Mesendoderm (in vitro differentiated cells): Measurements from ENCODE around the gene PIEZO2.

Experiments
- DNase-seq: peaks from one replicate; pipeline ENCODE4 v3.0.0; 2013
- H2AK5ac ChIP-seq: 2 replicates; pipeline ENCODE4 v1.6.1; 2013; ENCODE audit warnings: low read length, inconsistent platforms
- H2BK120ac ChIP-seq: 2 replicates; pipeline ENCODE4 v1.6.1; 2013; ENCODE audit warnings: low read depth, mild to moderate bottlenecking, low read length, moderate library complexity, mixed read lengths
- H2BK15ac ChIP-seq: replicated peaks from 2 replicates; pipeline ENCODE4 v1.6.1; 2013; ENCODE audit warnings: low read depth, mild to moderate bottlenecking, moderate library complexity
- H2BK5ac ChIP-seq: 2 replicates; pipeline ENCODE4 v1.6.1; 2013; ENCODE audit warnings: low read length, inconsistent platforms
- H3K18ac ChIP-seq: 2 replicates; pipeline ENCODE4 v1.6.1; 2013; ENCODE audit warnings: mild to moderate bottlenecking, low read length, mixed read lengths
- H3K23ac ChIP-seq: one replicate; pipeline ENCODE4 v1.6.1; 2013; ENCODE audit warnings: low read length
- H3K27ac ChIP-seq: 2 replicates; pipeline ENCODE4 v1.5.1; 2013; ENCODE audit warnings: low read depth, mild to moderate bottlenecking, inconsistent platforms, low read length, moderate library complexity
- H3K27me3 ChIP-seq: 2 replicates; pipeline ENCODE4 v1.6.1; 2013; ENCODE audit warnings: low read length, control low read depth, mild to moderate bottlenecking, inconsistent platforms; ENCODE audit not compliant: insufficient read depth, poor library complexity
- H3K36me3 ChIP-seq: 2 replicates; pipeline ENCODE4 v1.6.1; 2013; ENCODE audit warnings: low read length, inconsistent platforms; ENCODE audit not compliant: control insufficient read depth, insufficient read depth
- H3K4ac ChIP-seq: one replicate; pipeline ENCODE4 v1.6.1; 2013; ENCODE audit warnings: low read depth, mild to moderate bottlenecking, low read length, moderate library complexity
- H3K4me1 ChIP-seq: 2 replicates; pipeline ENCODE4 v1.6.1; 2013; ENCODE audit warnings: low read depth, low read length, inconsistent platforms; ENCODE audit not compliant: control insufficient read depth
- H3K4me2 ChIP-seq: 2 replicates; pipeline ENCODE4 v1.6.1; 2013; ENCODE audit warnings: low read length
- H3K4me3 ChIP-seq: 2 replicates; pipeline ENCODE4 v1.5.1; 2013; ENCODE audit warnings: mild to moderate bottlenecking, low read length
- H3K56ac ChIP-seq: one replicate; pipeline ENCODE4 v1.6.1; 2013; ENCODE audit warnings: low read length
- H3K79me1 ChIP-seq: 2 replicates; pipeline ENCODE4 v1.6.1; 2013; ENCODE audit warnings: low read length, inconsistent platforms
- H3K79me2 ChIP-seq: 2 replicates; pipeline ENCODE4 v1.6.1; 2013; ENCODE audit warnings: mild to moderate bottlenecking, low read length; ENCODE audit not compliant: control insufficient read depth, insufficient read depth
- H3K9ac ChIP-seq: 2 replicates; pipeline ENCODE4 v1.6.1; 2013; ENCODE audit warnings: low read length, inconsistent platforms
- H4K5ac ChIP-seq: one replicate; pipeline ENCODE4 v1.6.1; 2013; ENCODE audit warnings: low read length
- H4K8ac ChIP-seq: one replicate; pipeline ENCODE4 v1.6.1; 2013; ENCODE audit warnings: low read depth, mild to moderate bottlenecking, control low read depth, low read length, moderate library complexity
- WGBS: extraction: QIAGEN DNeasy Blood & Tissue Kit; methylation state at CpG from one replicate; pipeline ENCODE4 v1.1.7; 2013; ENCODE audit warnings: low lambda C conversion rate, missing lambda C conversion rate; ENCODE audit not compliant: insufficient coverage; ENCODE audit errors: extremely low coverage; 5-methylcytosine and 5-hydroxymethylcytosine counted together

PIEZO2 gene

DNA sequence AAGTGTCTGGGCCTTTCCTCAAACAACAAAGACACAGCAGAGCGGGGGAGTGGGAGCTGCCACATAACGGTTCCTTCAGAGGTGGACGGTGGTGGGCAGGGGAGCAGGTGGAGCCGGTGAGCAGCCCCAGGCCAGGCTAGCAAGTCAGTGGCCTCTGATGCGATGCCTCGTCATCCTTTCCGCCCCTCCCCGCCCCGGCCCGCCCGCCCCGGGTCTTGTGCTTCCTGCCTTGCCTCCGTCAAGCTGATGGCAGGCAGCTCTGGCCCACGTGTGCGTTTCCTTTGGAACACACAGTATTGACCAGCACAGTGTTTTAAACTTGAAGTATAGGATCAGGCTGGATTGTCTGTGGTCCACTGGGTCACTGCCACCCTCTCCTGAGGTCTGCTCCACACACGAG, 38.9 kb downstream of the PIEZO2 start:
- H3K79me1 ChIP-seq, result no peaks in the 10 kb centered on the region
- no peak overlapping the region for H4K8ac ChIP-seq
- no peak overlapping the region for H3K56ac ChIP-seq
- no peak overlapping the region for H2AK5ac ChIP-seq
- no peak overlapping the region for H3K18ac ChIP-seq
- H3K4ac ChIP-seq, result no peak overlapping the region
- H3K4me3 ChIP-seq, result no peak overlapping the region
- no peak overlapping the region for H2BK120ac ChIP-seq
- no peak overlapping the region for H3K23ac ChIP-seq
- no peak overlapping the region for H3K9ac ChIP-seq
- H3K4me2 ChIP-seq, result no peak overlapping the region
- no peak for DNase-seq
- H3K79me2 ChIP-seq, result no peaks in the 10 kb centered on the region
- H3K4me1 ChIP-seq, result peaks cover 1% of the 10 kb centered on the region
- no peak overlapping the region for H3K27ac ChIP-seq
- H3K27me3 ChIP-seq, result no peaks in the 10 kb centered on the region
- H2BK15ac ChIP-seq, result no peak overlapping the region
- no CpG with 5 or more reads among the region's 16 CpGs for WGBS
- H3K36me3 ChIP-seq, result no peaks in the 10 kb centered on the region
- no peak overlapping the region for H4K5ac ChIP-seq
- H2BK5ac ChIP-seq, result no peak overlapping the region

DNA sequence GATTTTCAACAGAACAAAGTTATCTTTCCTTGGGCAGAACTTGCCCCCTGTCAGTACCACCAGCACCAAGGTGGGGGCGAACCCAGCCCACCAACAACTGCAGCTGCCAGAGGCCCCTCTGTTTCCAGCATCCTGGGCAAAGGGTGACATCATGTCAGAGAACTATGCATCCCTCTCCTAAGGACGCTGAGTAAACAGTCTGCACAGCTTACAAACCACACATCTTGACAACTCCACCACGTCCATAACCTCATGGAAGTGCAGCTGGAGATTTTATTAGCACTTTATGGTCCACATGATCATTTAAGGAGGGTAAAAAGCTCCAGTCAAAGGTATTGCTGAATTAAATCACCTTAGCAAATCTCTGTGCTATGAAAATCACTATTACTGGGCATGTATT, 40.4 kb downstream of the PIEZO2 start:
- Histone ChIP-seq H3K79me1 (no peaks in the 10 kb centered on the region), H3K23ac (no peak overlapping the region), H4K5ac (no peak overlapping the region), H3K4me3 (no peak overlapping the region), H3K27ac (no peak overlapping the region), H2BK15ac (no peak overlapping the region), H2BK120ac (no peak overlapping the region), H3K18ac (no peak overlapping the region), H3K4ac (no peak overlapping the region), H3K4me2 (no peak overlapping the region), H4K8ac (no peak overlapping the region), H3K27me3 (no peaks in the 10 kb centered on the region), H3K4me1 (peaks cover 1% of the 10 kb centered on the region), H3K56ac (no peak overlapping the region), H3K9ac (no peak overlapping the region), H2BK5ac (no peak overlapping the region), H3K79me2 (no peaks in the 10 kb centered on the region), H3K36me3 (no peaks in the 10 kb centered on the region), H2AK5ac (no peak overlapping the region)
- DNase-seq, result no peak
- WGBS, result no CpG with 5 or more reads among the region's 3 CpGs

DNA sequence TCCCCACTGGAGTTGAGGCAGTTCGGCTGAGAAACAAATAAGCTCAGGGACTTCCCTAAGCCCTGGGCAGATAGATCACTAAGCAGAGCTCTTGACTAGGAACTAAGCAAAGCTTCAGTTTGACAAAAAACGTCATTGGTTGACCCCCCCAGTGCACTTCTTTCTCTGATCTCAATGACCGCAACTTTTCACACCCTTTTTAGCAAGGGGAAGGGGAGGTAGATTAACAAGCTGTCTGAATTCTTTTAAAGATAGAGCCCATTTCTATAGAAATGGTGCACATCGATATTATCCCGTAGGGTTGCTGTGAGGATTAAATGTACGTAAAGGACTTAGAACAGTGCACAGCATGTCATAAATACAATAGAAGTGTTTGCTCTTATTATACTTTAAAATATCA, 42.5 kb downstream of the PIEZO2 start:
- Histone ChIP-seq H2AK5ac (no peak overlapping the region), H4K8ac (no peak overlapping the region), H3K23ac (no peak overlapping the region), H3K79me2 (no peaks in the 10 kb centered on the region), H2BK15ac (no peak overlapping the region), H3K4me1 (peaks cover 1% of the 10 kb centered on the region), H3K4me2 (no peak overlapping the region), H3K79me1 (no peaks in the 10 kb centered on the region), H3K4ac (no peak overlapping the region), H3K27ac (peak overlapping the region; percentile 66), H3K27me3 (no peaks in the 10 kb centered on the region), H2BK120ac (no peak overlapping the region), H2BK5ac (no peak overlapping the region), H3K18ac (peak overlapping the region; percentile 64), H3K9ac (no peak overlapping the region), H3K4me3 (no peak overlapping the region), H3K56ac (peak overlapping the region; percentile 64), H3K36me3 (no peaks in the 10 kb centered on the region), H4K5ac (no peak overlapping the region)
- peak; percentile 50 for DNase-seq
- no CpG with 5 or more reads among the region's 6 CpGs for WGBS

DNA sequence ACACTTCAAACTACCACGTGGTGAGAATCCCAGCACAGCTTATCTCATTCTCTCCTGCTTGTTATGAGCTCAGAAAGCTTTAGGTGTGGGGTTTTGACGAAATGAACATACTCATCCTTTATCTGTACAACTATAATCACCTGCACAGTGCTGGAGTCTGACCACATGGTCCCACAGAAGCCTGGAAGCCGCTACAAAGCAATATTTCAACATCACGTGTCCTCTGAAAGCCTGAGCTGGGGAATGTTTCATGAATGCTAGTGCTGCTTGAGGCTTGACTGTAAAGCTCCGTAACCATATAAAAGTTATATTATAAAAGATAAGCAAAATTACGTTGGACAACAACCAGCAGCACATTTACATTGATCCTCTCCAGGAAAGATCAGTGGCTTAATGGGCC, 43.9 kb downstream of the PIEZO2 start:
- Histone ChIP-seq H3K56ac (no peak overlapping the region), H3K79me2 (no peaks in the 10 kb centered on the region), H2BK120ac (no peak overlapping the region), H3K4me1 (peaks cover 1% of the 10 kb centered on the region), H2BK5ac (no peak overlapping the region), H3K27me3 (no peaks in the 10 kb centered on the region), H2BK15ac (no peak overlapping the region), H4K8ac (no peak overlapping the region), H3K18ac (no peak overlapping the region), H3K79me1 (no peaks in the 10 kb centered on the region), H3K23ac (no peak overlapping the region), H3K4me3 (no peak overlapping the region), H2AK5ac (no peak overlapping the region), H3K9ac (no peak overlapping the region), H3K36me3 (no peaks in the 10 kb centered on the region), H3K27ac (no peak overlapping the region), H4K5ac (no peak overlapping the region), H3K4me2 (no peak overlapping the region), H3K4ac (peak overlapping the region; percentile 25)
- no peak for DNase-seq
- WGBS, result no CpG with 5 or more reads among the region's 6 CpGs

DNA sequence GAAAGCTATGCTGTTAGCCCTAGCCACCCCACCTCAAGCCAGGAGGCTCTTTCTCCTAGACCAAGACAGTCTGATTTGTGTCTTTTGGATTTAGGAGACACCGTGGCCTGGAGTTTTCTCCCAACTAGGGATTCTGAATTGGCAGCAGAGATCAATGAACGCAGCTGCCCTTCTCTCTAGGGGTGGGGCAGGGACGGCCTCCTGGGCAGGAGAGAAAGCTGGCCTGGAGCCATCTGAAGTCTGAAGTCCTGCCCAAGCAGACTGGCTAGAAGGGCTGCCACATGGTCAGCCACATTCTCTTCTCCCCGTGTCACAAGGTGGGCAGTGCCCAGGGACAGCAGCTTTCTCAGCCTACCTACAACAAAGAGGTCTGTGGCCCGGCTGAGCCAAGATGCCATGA, 45.1 kb downstream of the PIEZO2 start:
- Histone ChIP-seq H3K4me2 (no peak overlapping the region), H3K79me2 (no peaks in the 10 kb centered on the region), H3K79me1 (no peaks in the 10 kb centered on the region), H2AK5ac (no peak overlapping the region), H3K36me3 (no peaks in the 10 kb centered on the region), H3K4ac (no peak overlapping the region), H3K18ac (no peak overlapping the region), H2BK15ac (no peak overlapping the region), H3K56ac (no peak overlapping the region), H3K23ac (no peak overlapping the region), H3K4me3 (no peak overlapping the region), H3K9ac (no peak overlapping the region), H3K4me1 (peaks cover 1% of the 10 kb centered on the region), H4K5ac (no peak overlapping the region), H3K27ac (no peak overlapping the region), H2BK120ac (no peak overlapping the region), H2BK5ac (no peak overlapping the region), H3K27me3 (no peaks in the 10 kb centered on the region), H4K8ac (no peak overlapping the region)
- no peak for DNase-seq
- WGBS, result no CpG with 5 or more reads among the region's 5 CpGs
